ENCODE data around the gene GNAS.

Gene GNAS

DNA sequence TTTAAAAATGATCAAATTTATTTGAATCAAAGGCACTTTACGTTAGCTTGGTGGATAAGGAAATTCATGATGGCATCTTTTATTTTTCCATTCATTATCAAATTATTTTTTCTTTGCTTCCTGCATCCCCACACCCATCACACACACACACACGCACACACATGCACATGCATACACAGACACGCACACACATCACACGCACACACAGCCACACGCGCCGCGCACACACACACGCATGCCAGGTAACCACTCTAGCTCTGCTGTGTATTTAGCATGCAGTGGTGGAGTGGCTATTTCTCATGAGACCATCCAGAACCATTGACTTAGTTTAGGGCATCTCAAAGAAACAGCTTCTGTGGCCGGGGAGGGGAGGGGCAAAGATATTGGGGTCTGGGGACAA, 47.0 kb downstream of the GNAS start:
- DNase-seq (ENCODE audit: low spot score), result no peak

GRCh38 chr20:58900397-58900796, 47.9 kb downstream of the GNAS start:
- no peak for DNase-seq (ENCODE audit: low spot score)

DNA sequence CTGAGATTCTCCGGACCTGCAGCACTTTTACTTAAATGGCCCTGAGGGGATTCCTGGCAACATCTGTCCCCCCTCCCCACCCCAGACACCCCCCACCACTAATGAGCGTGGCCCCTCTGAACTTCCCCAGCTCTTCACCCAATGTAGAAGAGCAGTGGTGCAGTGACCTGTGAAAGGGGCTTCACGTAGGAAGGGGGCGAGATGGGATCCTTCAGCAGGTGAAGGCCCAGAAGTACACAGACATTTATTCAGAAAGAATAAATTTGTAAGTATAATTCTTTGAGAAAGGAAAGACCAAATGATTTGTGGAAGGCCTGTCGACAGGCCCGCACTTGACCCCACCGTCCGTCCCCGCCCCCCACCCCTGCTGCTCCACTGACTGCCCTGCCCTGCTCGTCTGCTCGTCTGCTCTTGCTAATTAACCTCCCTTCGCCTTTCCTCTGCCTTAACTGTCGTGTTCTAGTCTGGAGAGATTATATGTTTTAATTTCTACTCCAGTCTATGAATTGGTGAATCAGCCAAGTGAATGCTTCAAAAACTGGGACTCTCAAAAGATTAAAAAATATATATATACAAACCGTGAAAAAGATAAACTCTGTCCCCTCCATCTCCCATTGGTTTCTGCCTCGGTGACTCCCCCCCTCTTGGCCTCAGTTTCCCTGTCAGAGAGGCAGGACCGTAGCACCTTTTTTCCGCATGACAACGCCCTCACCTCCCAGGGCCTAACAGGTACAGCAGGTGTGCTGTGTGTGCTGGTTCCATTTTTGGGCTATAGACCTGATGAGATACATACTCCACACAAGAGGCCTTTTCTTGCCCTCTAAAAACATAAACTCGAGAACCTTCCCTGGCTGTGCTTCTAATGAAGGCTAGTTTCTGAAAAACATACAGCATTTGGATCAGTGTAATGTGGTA, 49.2 kb downstream of the GNAS start:
- no peak for DNase-seq (ENCODE audit: low spot score)

DNA sequence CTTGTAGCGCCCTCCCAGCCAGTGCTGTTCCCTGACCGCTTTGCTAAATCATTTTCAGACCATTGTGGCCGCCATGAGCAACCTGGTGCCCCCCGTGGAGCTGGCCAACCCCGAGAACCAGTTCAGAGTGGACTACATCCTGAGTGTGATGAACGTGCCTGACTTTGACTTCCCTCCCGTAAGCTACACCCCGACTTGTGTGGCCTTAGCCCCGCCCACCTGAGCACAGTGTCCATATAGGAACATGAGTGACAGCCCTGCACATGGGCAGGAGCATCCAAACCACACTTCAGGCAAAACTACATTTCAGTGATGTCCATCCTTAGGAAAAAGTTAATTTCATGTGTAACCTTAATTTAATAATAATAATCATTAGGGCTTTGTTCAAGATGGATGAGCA, 51.1 kb downstream of the GNAS start:
- no peak for DNase-seq (ENCODE audit: low spot score)

DNA sequence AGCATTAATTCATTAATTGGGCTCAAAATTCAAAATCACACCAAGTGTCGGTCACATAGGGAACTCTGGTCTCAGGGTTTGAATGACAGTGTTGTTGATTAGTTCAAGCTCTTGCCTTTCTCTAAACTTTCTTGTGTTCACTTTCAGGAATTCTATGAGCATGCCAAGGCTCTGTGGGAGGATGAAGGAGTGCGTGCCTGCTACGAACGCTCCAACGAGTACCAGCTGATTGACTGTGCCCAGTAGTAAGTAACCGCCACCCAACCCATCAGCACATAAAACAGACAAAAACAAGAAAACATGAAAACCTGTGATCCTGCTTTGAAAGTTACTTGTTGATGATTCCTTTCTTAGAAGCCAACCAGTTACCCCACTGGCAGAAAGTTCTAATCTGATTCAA, 52.7 kb downstream of the GNAS start:
- no peak for DNase-seq (ENCODE audit: low spot score)

GRCh38 chr20:58906111-58906510, 53.6 kb downstream of the GNAS start:
- DNase-seq (ENCODE audit: low spot score), result no peak

GRCh38 chr20:58906894-58907293, 54.4 kb downstream of the GNAS start:
- DNase-seq (ENCODE audit: low spot score), result no peak

GRCh38 chr20:58907320-58908137, 55.0 kb downstream of the GNAS start:
- no peak for DNase-seq (ENCODE audit: low spot score)

GRCh38 chr20:58908221-58908620, 55.7 kb downstream of the GNAS start:
- no peak for DNase-seq (ENCODE audit: low spot score)

GRCh38 chr20:58908941-58909340, 56.4 kb downstream of the GNAS start:
- no peak for DNase-seq (ENCODE audit: low spot score)

- no peak for DNase-seq (ENCODE audit: low spot score)
Observed at GRCh38 chr20:58909585-58909984, 57.1 kb downstream of the GNAS start.

- no peak for DNase-seq (ENCODE audit: low spot score)
Observed at GRCh38 chr20:58910473-58910872, 58.0 kb downstream of the GNAS start.

- DNase-seq (ENCODE audit: low spot score), result no peak
Observed at GRCh38 chr20:58911309-58911708, 58.8 kb downstream of the GNAS start.

DNA sequence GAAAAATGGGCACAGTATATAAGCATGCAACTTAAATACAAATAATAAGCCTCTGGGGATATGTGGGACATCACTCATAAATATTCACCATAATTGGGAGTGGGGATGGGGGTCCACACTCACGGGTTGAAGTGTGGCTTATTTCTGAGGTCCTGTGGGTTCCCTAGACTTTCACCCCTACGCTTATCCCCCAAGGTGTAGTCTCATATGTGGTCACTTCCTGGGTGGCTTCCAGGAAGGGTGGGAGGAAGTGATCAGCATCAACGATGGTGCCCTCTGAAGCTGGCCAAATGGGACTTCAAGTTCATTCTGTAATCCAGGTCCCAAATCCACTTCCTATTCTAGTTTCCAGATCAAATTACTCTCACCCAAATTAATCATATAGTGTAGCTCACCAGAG, 59.5 kb downstream of the GNAS start:
- DNase-seq (ENCODE audit: low spot score), result no peak

DNA sequence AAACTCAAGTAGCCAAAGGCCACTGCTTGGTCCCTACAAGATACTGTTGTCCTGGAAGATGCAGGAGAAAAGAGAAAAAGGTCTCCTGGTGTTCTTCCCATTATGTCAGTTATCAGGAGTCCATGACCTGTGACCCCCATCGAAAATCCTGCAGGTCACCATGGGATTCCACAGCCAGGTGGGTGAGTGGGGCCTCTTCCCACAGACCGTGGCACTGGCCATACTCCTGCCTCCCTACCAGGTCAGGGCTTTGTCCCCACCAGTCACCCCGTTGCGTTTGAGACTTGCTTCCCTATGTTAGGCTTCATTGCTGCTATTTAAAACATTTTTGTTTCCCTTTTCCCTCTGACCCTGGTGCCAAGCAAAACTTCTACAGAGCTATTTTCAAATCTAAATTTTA, 60.6 kb downstream of the GNAS start:
- no peak for DNase-seq (ENCODE audit: low spot score)

GRCh38 chr20:58918621-58919020, 66.1 kb downstream of the GNAS start:
- no peak for DNase-seq (ENCODE audit: low spot score)

DNA sequence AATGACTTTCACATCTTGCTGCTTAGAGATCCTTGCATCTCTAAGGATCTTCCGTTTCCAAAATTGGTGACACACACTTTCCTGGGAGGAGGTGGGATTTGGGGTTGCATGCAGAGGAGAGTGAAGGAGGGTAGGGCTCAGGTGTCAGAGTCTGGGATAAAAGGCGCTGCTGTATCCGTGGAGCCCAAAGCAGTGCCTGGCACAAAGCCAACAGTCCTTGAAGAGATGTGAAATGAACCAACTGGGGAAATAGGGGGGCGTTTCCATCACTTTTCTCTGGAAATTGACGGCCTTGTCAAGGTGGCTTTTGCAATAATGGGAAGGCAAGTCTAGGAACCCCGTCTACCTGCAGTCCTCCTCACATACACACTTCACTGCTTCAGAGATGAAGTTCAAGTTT, 69.0 kb downstream of the GNAS start:
- no peak for DNase-seq (ENCODE audit: low spot score)

GRCh38 chr20:58922036-58922435, 69.5 kb downstream of the GNAS start:
- no peak for DNase-seq (ENCODE audit: low spot score)

- DNase-seq (ENCODE audit: low spot score), result no peak
Observed at GRCh38 chr20:58923117-58923712, 70.7 kb downstream of the GNAS start.

GRCh38 chr20:58926802-58927489, 74.4 kb downstream of the GNAS start:
- no peak for DNase-seq (ENCODE audit: low spot score)

DNA sequence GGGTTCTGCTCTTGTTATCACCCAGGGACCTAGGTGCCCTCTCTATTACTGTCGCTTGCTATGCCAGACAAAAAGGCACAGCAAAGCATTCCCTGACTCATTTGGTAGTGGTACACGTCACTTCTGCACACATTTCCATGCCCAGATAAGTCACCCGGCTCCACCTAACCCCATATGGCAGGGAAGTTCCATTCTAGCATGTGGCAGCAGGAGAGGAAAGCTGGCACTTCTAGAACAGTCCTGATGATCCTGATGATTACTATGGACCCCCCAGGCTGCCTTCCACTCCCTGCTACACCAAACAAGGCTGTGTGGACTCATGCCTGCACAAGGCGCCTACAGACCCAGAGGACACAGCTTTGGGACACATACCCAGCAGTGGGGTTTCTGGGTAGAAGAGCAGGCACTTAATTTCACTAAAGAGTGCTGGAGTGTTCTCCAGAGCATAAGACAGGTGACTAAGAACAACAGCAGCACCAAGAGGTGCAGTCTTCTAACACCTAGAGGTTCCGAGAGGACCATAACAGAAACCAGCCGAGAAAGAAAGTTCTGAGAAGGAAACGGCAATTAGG, 75.1 kb downstream of the GNAS start:
- DNase-seq (ENCODE audit: low spot score), result no peak

GRCh38 chr20:58930496-58930895, 78.0 kb downstream of the GNAS start:
- DNase-seq (ENCODE audit: low spot score), result no peak
